Cardiac fibroblast (primary cell): Measurements from ENCODE around the gene CD79A.

Experiments
- DNase-seq, 2 donors: peaks; one replicate each; pipeline versions ENCODE4 v3.0.0 to v3.0.0-alpha.2; 2010; ENCODE audit warnings: low read depth in 2 of 2
- H3K4me3 ChIP-seq, 2 donors: replicated peaks in 1 of 2; 1 replicate in 1 of 2; 2 replicates in 1 of 2; pipeline ENCODE4 v1.5.1; 2011; ENCODE audit warnings: low read depth in 2 of 2, low read length in 2 of 2, mild to moderate bottlenecking in 2 of 2, moderate library complexity in 1 of 2
- TF ChIP-seq, protein P1 (sequence below): IDR thresholded peaks from one replicate; pipeline ENCODE4 v1.5.1; 2011; ENCODE audit warnings: low read depth, mild to moderate bottlenecking, low read length, inconsistent platforms

Gene CD79A

GRCh38 chr19:41897820-41898219 is 20.7 kb downstream of the CD79A start:
- TF ChIP-seq, protein P1, sequence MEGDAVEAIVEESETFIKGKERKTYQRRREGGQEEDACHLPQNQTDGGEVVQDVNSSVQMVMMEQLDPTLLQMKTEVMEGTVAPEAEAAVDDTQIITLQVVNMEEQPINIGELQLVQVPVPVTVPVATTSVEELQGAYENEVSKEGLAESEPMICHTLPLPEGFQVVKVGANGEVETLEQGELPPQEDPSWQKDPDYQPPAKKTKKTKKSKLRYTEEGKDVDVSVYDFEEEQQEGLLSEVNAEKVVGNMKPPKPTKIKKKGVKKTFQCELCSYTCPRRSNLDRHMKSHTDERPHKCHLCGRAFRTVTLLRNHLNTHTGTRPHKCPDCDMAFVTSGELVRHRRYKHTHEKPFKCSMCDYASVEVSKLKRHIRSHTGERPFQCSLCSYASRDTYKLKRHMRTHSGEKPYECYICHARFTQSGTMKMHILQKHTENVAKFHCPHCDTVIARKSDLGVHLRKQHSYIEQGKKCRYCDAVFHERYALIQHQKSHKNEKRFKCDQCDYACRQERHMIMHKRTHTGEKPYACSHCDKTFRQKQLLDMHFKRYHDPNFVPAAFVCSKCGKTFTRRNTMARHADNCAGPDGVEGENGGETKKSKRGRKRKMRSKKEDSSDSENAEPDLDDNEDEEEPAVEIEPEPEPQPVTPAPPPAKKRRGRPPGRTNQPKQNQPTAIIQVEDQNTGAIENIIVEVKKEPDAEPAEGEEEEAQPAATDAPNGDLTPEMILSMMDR, result no peak
- DNase-seq, result no peak
- no peak overlapping the region for H3K4me3 ChIP-seq

- no peak overlapping the region for H3K4me3 ChIP-seq
- DNase-seq, result no peak
- TF ChIP-seq, protein P1, result no peak
These were observed 21.2 kb downstream of the CD79A start for GRCh38 chr19:41898235-41898634.

GRCh38 chr19:41901707-41902360 is 24.8 kb downstream of the CD79A start:
- no peak for DNase-seq
- H3K4me3 ChIP-seq, result no peak overlapping the region
- TF ChIP-seq, protein P1, result no peak

- TF ChIP-seq, protein P1, result no peak
- no peak overlapping the region for H3K4me3 ChIP-seq
- no peak for DNase-seq
These were observed 25.5 kb downstream of the CD79A start for GRCh38 chr19:41902594-41902993.

GRCh38 chr19:41903193-41903953 is 26.3 kb downstream of the CD79A start:
- no peak overlapping the region for H3K4me3 ChIP-seq
- DNase-seq, result no peak
- TF ChIP-seq, protein P1, result no peak

- no peak for DNase-seq
- no peak overlapping the region for H3K4me3 ChIP-seq
These were observed 27.2 kb downstream of the CD79A start for GRCh38 chr19:41904118-41904870.

More at GRCh38 chr19:41904118-41904870, 27.2 kb downstream of the CD79A start:
- TF ChIP-seq, protein P1, result no peak
